Measurements from ENCODE around the gene SMARCC1. TPM values are rescaled to one million over a fixed set of nuclear protein-coding genes. Genes with fewer than 3 reads are reported as not detected.

Gene SMARCC1
- total and polyA plus RNA-seq, 2 of the 4 experiments (the other 2 are of a cell fraction): 18.6 to 39.6 TPM

DNA sequence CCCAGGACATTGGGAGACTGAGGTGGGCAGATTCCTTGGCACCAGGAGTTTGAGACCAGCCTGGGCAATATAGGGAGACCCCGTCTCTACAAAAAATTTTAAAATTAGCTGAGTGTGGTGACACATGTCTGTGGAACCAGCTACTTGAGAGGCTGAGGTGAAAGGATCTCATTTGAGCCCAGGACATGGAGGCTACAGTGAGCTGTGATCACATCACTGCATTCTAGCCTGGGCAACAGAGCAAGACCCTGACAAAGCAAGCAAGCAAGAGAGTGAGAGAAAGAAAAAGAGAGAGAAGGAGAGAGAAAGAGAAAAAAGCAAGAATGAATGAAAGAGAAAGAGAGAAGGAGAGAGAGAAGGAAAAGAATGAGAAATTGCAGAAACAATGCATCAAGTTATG is 150.9 kb downstream of the SMARCC1 start:
- no peak overlapping the region for H2AK9ac ChIP-seq (replicated peaks; ENCODE audit: low read depth, low read length, poor library complexity)
- no peaks in the 10 kb centered on the region for H3K9me3 ChIP-seq (ENCODE audit: control insufficient read depth, insufficient read depth, low read length)
- peaks cover 38% of the 10 kb centered on the region for H3K36me3 ChIP-seq (ENCODE audit: control insufficient read depth, insufficient read depth, low read length)
- peaks cover 5 to 8% of the 10 kb centered on the region in 2 experiments; a peak in 1 of 4 replicates for H3K79me1 ChIP-seq (ENCODE audit: low read depth in 1 of 2, low read length in 2 of 2)
- intact Hi-C loops (cut with micrococcal nuclease) (loop anchor here (10.0 kb wide), 1 partner anchor 74 kb away; no protein-coding TSS in a partner anchor), in situ Hi-C loops (cut with MboI; ENCODE audit: low sequenced_read_pairs) (no loop called here), dilution Hi-C loops (cut with HindIII; ENCODE audit: low sequenced_read_pairs, unreplicated experiment) (no loop called here)
- H2AK5ac ChIP-seq (ENCODE audit: low read depth, low read length): no peak overlapping the region
- no peak overlapping the region for H3K4me3 ChIP-seq (ENCODE audit: insufficient read depth, low read depth, low read length)
- H3K27ac ChIP-seq (ENCODE audit: insufficient read depth, low read length): no peak overlapping the region
- CTCF ChIA-PET: no interaction called here
- POLR2A ChIA-PET (ENCODE audit: unreplicated experiment): no interaction called here
- H4K91ac ChIP-seq (ENCODE audit: insufficient read depth, low read depth, low read length): no peak overlapping the region
- no peaks in the 10 kb centered on the region for H4K20me1 ChIP-seq (ENCODE audit: insufficient read depth, low read length)
- H4K8ac ChIP-seq (ENCODE audit: low read depth in 2 of 2, low read length in 2 of 2): no peak overlapping the region
- H3K4me1 ChIP-seq (ENCODE audit: control insufficient read depth, insufficient read depth, low read length): no peaks in the 10 kb centered on the region
- no peak overlapping the region for H2BK20ac ChIP-seq (ENCODE audit: low read depth, low read length)
- no peak overlapping the region for H3K9ac ChIP-seq (ENCODE audit: low read depth, low read length)
- H4K5ac ChIP-seq (ENCODE audit: low read depth, low read length): no peak overlapping the region
- 0 out of 2 replicates have a peak, but pooled peaks cover 4% of the 10 kb centered on the region for H3K9me1 ChIP-seq (ENCODE audit: insufficient read depth, low read length)
- no peak overlapping the region for H3K18ac ChIP-seq (ENCODE audit: low read depth, low read length)
- no CpG with 5 or more reads among the region's 1 CpG for WGBS, 2 experiments (ENCODE audit: extremely low coverage in 2 of 2, insufficient read length in 1 of 2)
- H3K23ac ChIP-seq (ENCODE audit: low read depth, low read length): no peak overlapping the region
- DNase-seq (no peak), ATAC-seq (ENCODE audit: low read depth) (no peak)
- H2BK5ac ChIP-seq (ENCODE audit: low read depth, low read length, poor library complexity, severe bottlenecking): no peak overlapping the region
- no peak overlapping the region for H3K4ac ChIP-seq (ENCODE audit: low read depth, low read length)
- no peaks in the 10 kb centered on the region for H3K27me3 ChIP-seq (ENCODE audit: control insufficient read depth, insufficient read depth, low read length)
- no TSS peak for BruUV-seq (replicated peaks)
- H2BK15ac ChIP-seq (ENCODE audit: low read depth, low read length): no peak overlapping the region
- no peak overlapping the region for H3K4me2 ChIP-seq (ENCODE audit: low read depth, low read length)
- TF ChIP-seq RAD21 (IDR thresholded peaks at IDR 0.05; ENCODE audit: low read length): no peak
- TF ChIP-seq MAZ (IDR thresholded peaks at IDR 0.05; ENCODE audit: borderline replicate concordance, low read depth, low read length): no peak
- no peak for TF ChIP-seq RCOR1 (IDR thresholded peaks at IDR 0.05; ENCODE audit: insufficient replicate concordance, low read length)
- TF ChIP-seq POLR2A (IDR thresholded peaks at IDR 0.05; ENCODE audit: low read depth, low read length): no peak
- TF ChIP-seq, protein P1, sequence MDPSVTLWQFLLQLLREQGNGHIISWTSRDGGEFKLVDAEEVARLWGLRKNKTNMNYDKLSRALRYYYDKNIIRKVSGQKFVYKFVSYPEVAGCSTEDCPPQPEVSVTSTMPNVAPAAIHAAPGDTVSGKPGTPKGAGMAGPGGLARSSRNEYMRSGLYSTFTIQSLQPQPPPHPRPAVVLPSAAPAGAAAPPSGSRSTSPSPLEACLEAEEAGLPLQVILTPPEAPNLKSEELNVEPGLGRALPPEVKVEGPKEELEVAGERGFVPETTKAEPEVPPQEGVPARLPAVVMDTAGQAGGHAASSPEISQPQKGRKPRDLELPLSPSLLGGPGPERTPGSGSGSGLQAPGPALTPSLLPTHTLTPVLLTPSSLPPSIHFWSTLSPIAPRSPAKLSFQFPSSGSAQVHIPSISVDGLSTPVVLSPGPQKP (IDR thresholded peaks at IDR 0.05; ENCODE audit: borderline replicate concordance, low read depth, low read length): no peak
- TF ChIP-seq SMC3 (IDR thresholded peaks at IDR 0.05; ENCODE audit: low read depth, low read length): no peak
- no peak for TF ChIP-seq FOS (IDR thresholded peaks at IDR 0.05; ENCODE audit: low read depth, low read length)
- TF ChIP-seq BHLHE40 (IDR thresholded peaks at IDR 0.05; ENCODE audit: low read depth, low read length): no peak
- no peak overlapping the region for H2AFZ ChIP-seq (replicated peaks; ENCODE audit: low read length, poor library complexity)
- H2BK120ac ChIP-seq (ENCODE audit: low read depth, low read length): no peak overlapping the region
- H3K14ac ChIP-seq (replicated peaks; ENCODE audit: low read depth, low read length): no peak overlapping the region
- H3K56ac ChIP-seq (ENCODE audit: extremely low read depth, insufficient read depth, low read length): no peak overlapping the region
